Superior temporal gyrus (tissue), 1 donor: ENCODE measurements around the gene RRAGC.

ENCODE experiments used
- DNase-seq: peaks from one replicate; pipeline ENCODE4 v3.0.0-alpha.2; 2016; ENCODE audit errors: extremely low spot score

Gene RRAGC

GRCh38 chr1:38859561-38860453 is at the start of gene RRAGC:
RRAGC (minus strand) TSS chr1:38859772; CDS start chr1:38859646, 126 bp downstream.
- peak; percentile 98 for DNase-seq

GRCh38 chr1:38908821-38909220 is 49.2 kb upstream of the RRAGC start:
- no peak for DNase-seq

- no peak for DNase-seq
These were observed 46.4 kb upstream of the RRAGC start for GRCh38 chr1:38905985-38906384.

GRCh38 chr1:38899560-38899959 is 40.0 kb upstream of the RRAGC start:
- no peak for DNase-seq

GRCh38 chr1:38898653-38899230 is 39.2 kb upstream of the RRAGC start:
- no peak for DNase-seq

GRCh38 chr1:38896169-38896568 is 36.6 kb upstream of the RRAGC start:
- DNase-seq = no peak

- no peak for DNase-seq
These were observed 33.4 kb upstream of the RRAGC start for GRCh38 chr1:38892976-38893375.

GRCh38 chr1:38891753-38892152 is 32.2 kb upstream of the RRAGC start:
- no peak for DNase-seq

GRCh38 chr1:38889589-38889988 is 30.0 kb upstream of the RRAGC start:
- DNase-seq = no peak

- DNase-seq = no peak
These were observed 29.1 kb upstream of the RRAGC start for GRCh38 chr1:38888423-38889333.

- no peak for DNase-seq
These were observed 25.5 kb upstream of the RRAGC start for GRCh38 chr1:38885092-38885491.

GRCh38 chr1:38881487-38881886 is 21.9 kb upstream of the RRAGC start, which contains the start of gene GJA9:
GJA9 (minus strand) TSS chr1:38881587; CDS start chr1:38876098, 5,489 bp downstream.
- no peak for DNase-seq

- no peak for DNase-seq
These were observed 16.2 kb upstream of the RRAGC start for GRCh38 chr1:38875811-38876210.

- peak; percentile 96 for DNase-seq
These were observed 13.7 kb upstream of the RRAGC start, which contains the start of gene MYCBP for GRCh38 chr1:38873027-38873969. MYCBP (minus strand) TSS chr1:38873348; CDS start chr1:38873305, 43 bp downstream.

- peak; percentile 17 for DNase-seq
These were observed 12.9 kb upstream of the RRAGC start for GRCh38 chr1:38872401-38873026.

- no peak for DNase-seq
These were observed 11.4 kb upstream of the RRAGC start for GRCh38 chr1:38870996-38871395.

- DNase-seq = no peak
These were observed 7.6 kb upstream of the RRAGC start for GRCh38 chr1:38867208-38867607.

- no peak for DNase-seq
These were observed 5.6 kb upstream of the RRAGC start for GRCh38 chr1:38865112-38865715.

GRCh38 chr1:38860454-38860795 is 853 bp upstream of the RRAGC start:
- peak; percentile 53 for DNase-seq
